GM18505 (cell line): ENCODE measurements around the gene PRKCD.

Source experiments
- ATAC-seq: cut with Tn5 transposase; IDR thresholded peaks from one replicate; pipeline ENCODE4 v1.9.1; 2021; ENCODE audit not compliant: unreplicated experiment
- POLR2A ChIP-seq: IDR thresholded peaks from 4 replicates; pipeline ENCODE4 v1.6.1; 2011; ENCODE audit warnings: borderline replicate concordance; ENCODE audit not compliant: insufficient read depth, insufficient read length; ENCODE audit errors: extremely low read depth

The PRKCD gene

GRCh38 chr3:53160660-53161449 is at the start of gene PRKCD:
TSS of gene PRKCD (plus strand) at chr3:53161209. CDS start at chr3:53178423, 17,214 bp downstream.
- ATAC-seq: peak; percentile 56
- peak; percentile 78 for TF ChIP-seq POLR2A

DNA sequence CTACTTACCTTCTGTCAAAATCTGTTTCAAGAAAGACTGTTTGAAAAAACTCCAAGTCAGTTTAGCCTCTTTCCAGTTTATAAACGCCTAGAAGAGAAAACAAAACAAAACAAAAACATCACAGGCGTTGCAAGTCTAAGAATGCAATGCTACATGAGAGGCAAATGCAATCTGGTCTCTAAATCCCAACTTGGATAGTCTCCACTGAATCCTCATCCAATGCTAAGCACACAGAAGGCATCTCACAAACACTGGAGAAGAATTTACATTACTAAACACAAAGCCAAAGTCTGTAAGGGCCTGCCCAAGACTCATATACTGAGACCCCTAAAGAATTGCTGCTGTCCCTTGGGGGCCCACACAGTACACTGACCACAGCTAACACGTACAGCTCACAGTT is 49.2 kb upstream of the PRKCD start:
- TF ChIP-seq POLR2A: no peak
- no peak for ATAC-seq

GRCh38 chr3:53113293-53114010 is 47.6 kb upstream of the PRKCD start:
- no peak for ATAC-seq
- no peak for TF ChIP-seq POLR2A

GRCh38 chr3:53114011-53114400 is 47.0 kb upstream of the PRKCD start:
- TF ChIP-seq POLR2A: no peak
- ATAC-seq: peak; percentile 62

DNA sequence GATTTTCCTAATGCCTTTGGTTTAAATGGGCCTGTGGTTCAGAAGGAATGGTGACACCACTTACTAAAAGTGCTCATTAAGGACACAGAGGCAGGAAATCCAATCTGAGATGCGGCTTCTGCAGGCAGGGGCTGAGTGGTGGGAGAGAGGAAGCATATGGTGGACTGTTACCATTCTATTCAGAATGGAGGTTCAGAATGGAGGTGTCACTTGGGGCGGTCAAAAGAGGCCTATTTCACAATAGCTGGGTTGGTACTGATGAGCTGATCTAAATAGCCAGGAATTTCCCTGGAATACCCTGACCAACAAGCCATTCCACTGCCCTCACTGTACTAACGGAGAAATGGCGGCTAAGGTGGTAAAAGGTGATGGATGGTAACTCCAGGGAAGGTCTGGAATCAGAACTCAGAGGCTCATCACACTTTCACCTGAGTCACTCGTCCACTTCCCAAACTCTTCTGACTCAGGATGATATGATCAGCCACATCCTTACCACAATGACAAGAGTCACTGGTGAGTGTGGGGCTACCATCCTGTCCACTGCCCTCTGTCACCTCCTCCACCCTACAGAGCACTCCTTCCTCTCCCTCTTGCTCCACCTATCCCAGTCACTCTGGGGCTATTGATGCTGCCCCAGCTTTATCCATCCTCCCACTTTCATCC is 46.5 kb upstream of the PRKCD start:
- ATAC-seq: no peak

GRCh38 chr3:53116956-53117355 is 44.1 kb upstream of the PRKCD start:
- no peak for TF ChIP-seq POLR2A
- no peak for ATAC-seq

More for the DNA sequence above, 46.5 kb upstream of the PRKCD start:
- no peak for TF ChIP-seq POLR2A

DNA sequence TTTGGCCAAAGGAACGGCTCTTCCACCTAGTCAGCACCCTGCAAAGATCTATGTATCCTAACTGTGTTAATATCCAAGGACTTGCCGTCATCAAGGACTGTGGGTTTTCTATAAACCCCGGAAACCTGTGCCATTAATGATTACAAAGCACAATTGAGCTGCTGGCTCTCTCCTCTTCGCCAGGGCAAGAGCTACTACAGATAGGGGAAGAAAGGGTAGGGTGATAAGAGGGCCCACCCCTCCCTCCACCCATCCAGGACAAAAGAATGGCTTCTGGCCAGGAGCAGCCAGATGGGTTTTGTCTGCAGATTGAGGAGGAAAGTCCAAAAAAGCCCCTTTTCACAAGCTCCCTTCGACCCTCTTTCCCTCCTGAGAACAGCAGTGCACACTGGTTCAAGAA is 40.7 kb upstream of the PRKCD start:
- TF ChIP-seq POLR2A: no peak
- ATAC-seq: no peak

DNA sequence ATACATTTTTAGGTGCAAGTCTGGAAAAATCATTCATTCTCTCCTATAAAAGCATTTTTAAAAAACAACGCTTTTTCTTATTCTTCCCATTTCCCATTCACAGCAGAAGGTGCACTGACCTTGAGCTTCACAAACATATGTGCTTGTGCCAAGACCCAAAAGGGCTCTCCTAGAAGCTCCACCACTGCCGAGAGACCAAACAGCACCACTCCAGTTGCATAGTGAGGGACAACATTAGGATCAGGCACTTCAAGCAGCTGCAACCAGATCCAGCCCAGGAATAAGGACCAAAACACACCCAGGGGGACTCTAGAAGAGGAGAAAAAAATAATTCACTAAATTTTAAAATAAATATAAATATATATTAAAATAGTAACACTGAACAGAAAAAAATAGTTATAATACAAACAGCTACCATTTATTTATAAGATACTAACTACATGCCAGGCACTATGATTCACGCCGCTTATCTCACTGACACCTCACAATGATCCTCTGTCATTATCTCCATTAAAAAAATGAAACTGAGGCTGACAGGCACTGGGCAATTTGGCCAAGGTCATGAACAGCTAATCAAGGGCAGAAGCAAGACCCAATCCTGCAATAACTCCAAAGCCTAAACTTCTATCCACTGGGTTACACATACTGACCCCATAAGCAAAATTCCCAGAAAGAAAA is 38.6 kb upstream of the PRKCD start:
- no peak for TF ChIP-seq POLR2A
- ATAC-seq: no peak

GRCh38 chr3:53122933-53123305 is 38.1 kb upstream of the PRKCD start:
- no peak for ATAC-seq
- no peak for TF ChIP-seq POLR2A

- no peak for TF ChIP-seq POLR2A
- no peak for ATAC-seq
Observed at GRCh38 chr3:53123510-53123909, 37.5 kb upstream of the PRKCD start.

- no peak for TF ChIP-seq POLR2A
- ATAC-seq: no peak
Observed at GRCh38 chr3:53123953-53124352, 37.1 kb upstream of the PRKCD start.

GRCh38 chr3:53126601-53127000 is 34.4 kb upstream of the PRKCD start:
- ATAC-seq: no peak

DNA sequence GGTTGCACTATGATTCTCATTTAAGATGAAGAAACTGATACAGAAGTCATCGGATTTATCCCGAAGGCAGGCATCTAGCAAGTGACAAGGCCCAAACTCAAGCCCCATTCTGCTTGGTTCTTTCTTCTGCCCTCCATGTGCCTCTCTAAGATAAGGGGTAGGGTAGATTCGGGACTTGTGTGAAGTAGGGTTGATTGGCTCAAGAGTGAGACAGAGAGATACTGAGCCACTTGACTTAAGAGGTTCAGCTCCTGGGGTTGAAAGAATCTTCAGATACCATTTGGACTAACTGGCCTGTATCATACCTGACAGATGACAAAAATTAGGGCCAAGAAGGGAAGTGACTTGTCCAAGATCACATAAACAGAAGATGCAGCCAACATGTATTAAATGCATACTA is 31.7 kb upstream of the PRKCD start:
- TF ChIP-seq POLR2A: no peak
- no peak for ATAC-seq

More at GRCh38 chr3:53126601-53127000, 34.4 kb upstream of the PRKCD start:
- no peak for TF ChIP-seq POLR2A

GRCh38 chr3:53130179-53131061 is 30.6 kb upstream of the PRKCD start, which contains the start of gene RFT1:
TSS of gene RFT1 (minus strand) at chr3:53130435. CDS start at chr3:53130400, 35 bp downstream.
- TF ChIP-seq POLR2A: peak; percentile 95
- peak; percentile 86 for ATAC-seq
